Measurements from ENCODE around the gene PIM1.

DNA sequence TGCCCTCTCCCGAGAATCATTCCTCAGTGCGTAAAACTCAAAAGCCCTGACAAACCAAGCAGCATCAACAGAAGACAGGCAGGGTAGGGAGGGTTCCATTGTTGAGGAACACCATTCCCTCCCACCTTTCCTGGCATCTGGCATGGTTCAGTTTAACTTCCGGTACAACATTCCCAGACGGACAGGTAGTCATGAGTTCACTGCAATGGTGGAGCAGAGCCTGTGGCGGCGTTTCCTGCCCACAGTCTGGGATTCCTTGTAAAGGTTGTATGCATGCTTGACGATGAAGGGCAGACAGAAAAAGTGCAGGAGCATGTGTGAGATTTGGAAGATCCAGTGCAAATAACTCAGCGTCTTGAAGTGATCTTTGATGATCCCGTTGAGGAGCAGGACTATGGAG, 42.3 kb downstream of the PIM1 start:
- TF ChIP-seq POLR2A (IDR thresholded peaks at IDR 0.05) = no peak
- TF ChIP-seq, protein P1, sequence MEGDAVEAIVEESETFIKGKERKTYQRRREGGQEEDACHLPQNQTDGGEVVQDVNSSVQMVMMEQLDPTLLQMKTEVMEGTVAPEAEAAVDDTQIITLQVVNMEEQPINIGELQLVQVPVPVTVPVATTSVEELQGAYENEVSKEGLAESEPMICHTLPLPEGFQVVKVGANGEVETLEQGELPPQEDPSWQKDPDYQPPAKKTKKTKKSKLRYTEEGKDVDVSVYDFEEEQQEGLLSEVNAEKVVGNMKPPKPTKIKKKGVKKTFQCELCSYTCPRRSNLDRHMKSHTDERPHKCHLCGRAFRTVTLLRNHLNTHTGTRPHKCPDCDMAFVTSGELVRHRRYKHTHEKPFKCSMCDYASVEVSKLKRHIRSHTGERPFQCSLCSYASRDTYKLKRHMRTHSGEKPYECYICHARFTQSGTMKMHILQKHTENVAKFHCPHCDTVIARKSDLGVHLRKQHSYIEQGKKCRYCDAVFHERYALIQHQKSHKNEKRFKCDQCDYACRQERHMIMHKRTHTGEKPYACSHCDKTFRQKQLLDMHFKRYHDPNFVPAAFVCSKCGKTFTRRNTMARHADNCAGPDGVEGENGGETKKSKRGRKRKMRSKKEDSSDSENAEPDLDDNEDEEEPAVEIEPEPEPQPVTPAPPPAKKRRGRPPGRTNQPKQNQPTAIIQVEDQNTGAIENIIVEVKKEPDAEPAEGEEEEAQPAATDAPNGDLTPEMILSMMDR (IDR thresholded peaks at IDR 0.05) = no peak
